Glutamatergic neuron (in vitro differentiated cells): ENCODE results near the gene KIF11. TPM values are rescaled to one million over a fixed set of nuclear protein-coding genes. Genes with fewer than 3 reads are reported as not detected.
A peak's percentile ranks its signal among the peaks of the same experiment; 100 is the strongest.
"Not testable (repeated sequence)": the region's sequence is repeated elsewhere in the genome, so short reads cannot be mapped to it uniquely, and the experiment has no call there.

Source experiments
- DNase-seq: peaks from one replicate; pipeline ENCODE4 v3.0.0; 2022
- H3K27ac Mint-ChIP-seq: one replicate; pipeline ENCODE4 v1.8.0; 2020; ENCODE audit warnings: mild to moderate bottlenecking, mixed read lengths, inconsistent platforms; ENCODE audit not compliant: unreplicated experiment
- H3K27me3 Mint-ChIP-seq: one replicate; pipeline ENCODE4 v1.8.0; 2020; ENCODE audit warnings: mild to moderate bottlenecking, moderate library complexity, mixed read lengths, inconsistent platforms; ENCODE audit not compliant: unreplicated experiment
- H3K36me3 Mint-ChIP-seq: one replicate; pipeline ENCODE4 v1.8.0; 2020; ENCODE audit warnings: mild to moderate bottlenecking, mixed read lengths, inconsistent platforms; ENCODE audit not compliant: unreplicated experiment
- H3K4me1 Mint-ChIP-seq: one replicate; pipeline ENCODE4 v1.8.0; 2020; ENCODE audit warnings: mild to moderate bottlenecking, low read depth, mixed read lengths, inconsistent platforms; ENCODE audit not compliant: unreplicated experiment
- H3K4me3 Mint-ChIP-seq: one replicate; pipeline ENCODE4 v1.8.0; 2020; ENCODE audit warnings: mild to moderate bottlenecking, mixed read lengths, inconsistent platforms; ENCODE audit not compliant: unreplicated experiment
- H3K9me3 Mint-ChIP-seq: one replicate; pipeline ENCODE4 v1.8.0; 2020; ENCODE audit warnings: mild to moderate bottlenecking, moderate library complexity, mixed read lengths, inconsistent platforms; ENCODE audit not compliant: unreplicated experiment
- CTCF ChIP-seq: fragments of 200-600 bp; sonication (generic); IDR thresholded peaks from one replicate; pipeline ENCODE4 v1.5.0; 2021; ENCODE audit not compliant: partially characterized antibody, unreplicated experiment
- total RNA-seq: library from RNA; stranded (reverse); fragmentation: NEBNext Ultra II Directional; extraction: Animal tissue kit (Norgen Biotek cat#: 25700); gene quantifications from one replicate; pipeline ENCODE4 v1.2.1, GENCODE V29; 2021; ENCODE audit not compliant: unreplicated experiment

KIF11 gene
- total RNA-seq, 1 donor from 2014 or later, result 7.2 TPM

GRCh38 chr10:92573798-92574547 is 19.0 kb upstream of the KIF11 start, which contains the start of gene IDE:
TSS of gene IDE (minus strand) at chr10:92574093. CDS start at chr10:92574019, 74 bp downstream.
- Mint-ChIP-seq H3K27me3 (peaks cover 9% of the 10 kb centered on the region), H3K4me1 (peaks cover 6% of the 10 kb centered on the region), H3K27ac (peak within 1 kb of the TSS; percentile 79), H3K9me3 (no peaks in the 10 kb centered on the region), H3K36me3 (no peaks in the 10 kb centered on the region), H3K4me3 (peak within 1 kb of the TSS; percentile 86)
- peak; percentile 97 for DNase-seq
- TF ChIP-seq CTCF, result no peak

DNA sequence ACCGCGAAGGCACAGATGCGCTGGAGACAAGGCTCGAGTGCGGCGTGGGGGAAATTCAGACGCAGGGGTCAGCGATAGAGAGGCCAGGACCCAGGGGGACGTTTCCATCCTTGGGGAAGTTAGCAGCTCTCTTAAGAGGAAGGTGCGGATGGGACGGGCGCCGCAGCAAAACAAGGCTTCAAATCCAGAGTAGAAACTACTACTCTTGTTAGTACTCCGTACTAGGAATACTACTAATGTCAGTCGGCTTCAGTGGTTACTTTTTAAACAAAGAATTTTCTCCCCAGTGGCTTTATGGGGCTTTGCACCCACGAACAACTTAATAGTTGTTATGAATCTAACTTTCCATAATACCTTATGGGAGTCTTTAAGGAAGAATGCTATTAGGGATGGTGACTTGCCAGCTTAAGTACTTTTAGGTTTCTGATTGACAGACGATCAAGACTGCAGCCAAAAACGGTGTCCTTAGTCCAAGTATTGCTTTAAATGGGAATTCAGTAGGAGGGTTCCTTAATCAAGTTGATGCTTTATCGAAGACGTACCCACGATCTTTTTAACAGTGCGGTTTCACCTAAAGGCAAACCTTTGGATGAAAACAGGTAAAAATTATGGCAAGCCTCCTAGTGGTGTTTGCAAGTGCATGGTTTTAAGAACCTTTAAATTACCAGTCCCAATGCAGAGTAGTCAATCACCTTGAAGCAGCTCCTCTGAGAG is 18.2 kb upstream of the KIF11 start:
- TF ChIP-seq CTCF, result peak; percentile 59
- peak overlapping the region; percentile 79 for H3K27ac Mint-ChIP-seq
- H3K4me1 Mint-ChIP-seq, result peaks cover 6% of the 10 kb centered on the region
- no peaks in the 10 kb centered on the region for H3K9me3 Mint-ChIP-seq
- peak overlapping the region; percentile 86 for H3K4me3 Mint-ChIP-seq
- H3K36me3 Mint-ChIP-seq, result no peaks in the 10 kb centered on the region
- no peak for DNase-seq
- H3K27me3 Mint-ChIP-seq, result peaks cover 9% of the 10 kb centered on the region

- H3K27ac Mint-ChIP-seq, result no peak overlapping the region
- H3K4me3 Mint-ChIP-seq, result no peak overlapping the region
- no peaks in the 10 kb centered on the region for H3K9me3 Mint-ChIP-seq
- peaks cover 9% of the 10 kb centered on the region for H3K27me3 Mint-ChIP-seq
- no peak for DNase-seq
- peaks cover 6% of the 10 kb centered on the region for H3K4me1 Mint-ChIP-seq
- TF ChIP-seq CTCF, result no peak
- H3K36me3 Mint-ChIP-seq, result no peaks in the 10 kb centered on the region
These were observed 17.0 kb upstream of the KIF11 start for GRCh38 chr10:92575961-92576360.

DNA sequence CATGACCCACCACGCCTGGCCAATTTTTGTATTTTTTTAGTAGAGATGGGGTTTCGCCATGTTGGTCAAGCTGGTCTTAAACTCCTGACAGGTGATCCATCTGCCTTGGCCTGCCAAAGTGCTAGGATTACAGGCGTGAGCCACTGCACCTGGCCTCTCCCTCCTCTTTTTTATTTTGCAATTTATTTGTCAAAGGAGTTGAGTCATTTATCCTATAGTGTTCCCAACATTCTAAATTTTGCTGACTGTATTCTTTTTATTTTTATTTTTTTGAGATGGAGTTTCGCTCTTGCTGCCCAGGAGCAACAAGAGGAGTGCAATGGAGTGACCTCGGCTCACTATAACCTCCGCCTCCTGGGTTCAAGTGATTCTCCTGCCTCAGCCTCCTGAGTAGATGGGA is 10.6 kb upstream of the KIF11 start:
- H3K4me1 Mint-ChIP-seq, H3K4me3 Mint-ChIP-seq, H3K27ac Mint-ChIP-seq, H3K36me3 Mint-ChIP-seq, DNase-seq, H3K9me3 Mint-ChIP-seq, H3K27me3 Mint-ChIP-seq: not testable (repeated sequence)

- Mint-ChIP-seq H3K4me1 (peaks cover 18% of the 10 kb centered on the region), H3K36me3 (no peaks in the 10 kb centered on the region), H3K27ac (peak overlapping the region; percentile 85), H3K4me3 (peak overlapping the region; percentile 98), H3K27me3 (peaks cover 6% of the 10 kb centered on the region), H3K9me3 (no peaks in the 10 kb centered on the region)
- peak; percentile 9 for TF ChIP-seq CTCF
- peak; percentile 62 for DNase-seq
These were observed 2.0 kb upstream of the KIF11 start for GRCh38 chr10:92590623-92591549.
